NCI-H1105 (cell line): ENCODE measurements around the gene ABCD3.
"Not testable (repeated sequence)": the region's sequence is repeated elsewhere in the genome, so short reads cannot be mapped to it uniquely, and the experiment has no call there.

Experiments used
- DNase-seq: peaks from one replicate; lab custom pipeline; 2025; lab: John Stamatoyannopoulos, UW

Gene ABCD3

GRCh38 chr1:94550800-94551241, 132.6 kb downstream of the ABCD3 start:
- DNase-seq: no peak

DNA sequence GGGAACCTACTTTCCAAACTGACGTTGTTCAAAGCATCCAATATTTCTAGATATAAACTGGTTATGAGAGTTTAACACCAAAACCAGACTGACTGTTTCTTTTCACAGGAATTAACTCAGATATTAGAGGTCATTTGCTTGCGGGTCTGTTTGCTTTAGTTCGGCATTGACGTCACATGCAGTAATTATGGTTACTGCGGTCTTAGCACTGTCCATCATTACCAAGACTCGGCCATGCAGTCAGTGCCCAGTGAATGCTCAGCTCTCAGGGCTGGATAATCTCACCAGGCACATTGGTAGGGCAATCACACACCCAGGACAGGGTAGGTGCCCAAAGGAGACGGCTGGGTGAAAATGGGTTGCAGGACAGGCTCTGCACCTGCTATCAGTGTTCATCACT, 133.3 kb downstream of the ABCD3 start:
- no peak for DNase-seq

DNA sequence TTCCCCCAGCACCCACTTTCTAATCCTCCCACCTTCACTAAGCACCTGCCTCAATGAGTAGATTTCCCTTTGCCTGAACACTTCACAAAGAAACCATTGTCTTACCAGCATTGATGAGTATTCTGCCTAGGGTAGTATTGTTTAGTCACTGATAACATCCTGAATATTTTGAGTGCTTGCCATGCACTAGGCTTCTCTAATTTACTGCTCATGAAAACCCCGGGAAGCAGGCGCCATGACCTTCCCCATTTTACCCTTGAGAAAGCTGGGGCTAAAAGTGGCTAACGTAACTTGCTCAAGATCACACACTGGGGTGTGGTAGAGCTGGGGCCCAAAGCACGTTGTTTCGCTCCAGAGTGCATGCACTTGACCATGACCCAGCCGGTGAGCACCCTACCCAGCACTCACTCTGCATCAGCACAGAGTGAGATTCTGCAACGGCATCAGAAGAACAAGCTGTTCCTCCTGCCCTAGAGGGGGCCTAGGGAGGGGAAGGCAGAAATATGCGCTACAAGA, 133.9 kb downstream of the ABCD3 start:
- DNase-seq: no peak

DNA sequence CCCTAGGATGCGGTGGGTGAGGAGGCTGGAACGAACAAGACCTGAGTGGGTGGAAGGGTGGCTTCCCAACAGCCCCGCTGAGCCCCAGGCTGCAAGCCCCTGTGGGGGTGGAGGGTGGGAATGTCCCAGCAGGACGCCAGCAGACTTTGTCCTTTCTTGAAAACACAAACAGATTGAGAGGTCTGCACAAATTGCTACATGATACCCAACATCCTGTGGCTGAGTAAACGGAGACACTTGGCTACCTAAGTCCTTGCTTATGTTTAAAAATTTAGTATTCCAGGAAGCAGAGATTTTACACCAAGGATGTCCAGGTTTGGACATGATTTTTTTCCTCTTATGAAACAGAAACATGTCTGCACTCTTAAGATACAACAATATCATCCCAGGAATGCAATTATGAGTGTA, 135.1 kb downstream of the ABCD3 start:
- DNase-seq: no peak

- no peak for DNase-seq
These were observed 135.7 kb downstream of the ABCD3 start for GRCh38 chr1:94553931-94554330.

- no peak for DNase-seq
These were observed 136.4 kb downstream of the ABCD3 start for GRCh38 chr1:94554580-94554979.

GRCh38 chr1:94555091-94555490, 136.9 kb downstream of the ABCD3 start:
- DNase-seq: no peak

GRCh38 chr1:94559921-94560320, 141.7 kb downstream of the ABCD3 start:
- DNase-seq: no peak

GRCh38 chr1:94560333-94560732, 142.1 kb downstream of the ABCD3 start:
- DNase-seq: no peak

DNA sequence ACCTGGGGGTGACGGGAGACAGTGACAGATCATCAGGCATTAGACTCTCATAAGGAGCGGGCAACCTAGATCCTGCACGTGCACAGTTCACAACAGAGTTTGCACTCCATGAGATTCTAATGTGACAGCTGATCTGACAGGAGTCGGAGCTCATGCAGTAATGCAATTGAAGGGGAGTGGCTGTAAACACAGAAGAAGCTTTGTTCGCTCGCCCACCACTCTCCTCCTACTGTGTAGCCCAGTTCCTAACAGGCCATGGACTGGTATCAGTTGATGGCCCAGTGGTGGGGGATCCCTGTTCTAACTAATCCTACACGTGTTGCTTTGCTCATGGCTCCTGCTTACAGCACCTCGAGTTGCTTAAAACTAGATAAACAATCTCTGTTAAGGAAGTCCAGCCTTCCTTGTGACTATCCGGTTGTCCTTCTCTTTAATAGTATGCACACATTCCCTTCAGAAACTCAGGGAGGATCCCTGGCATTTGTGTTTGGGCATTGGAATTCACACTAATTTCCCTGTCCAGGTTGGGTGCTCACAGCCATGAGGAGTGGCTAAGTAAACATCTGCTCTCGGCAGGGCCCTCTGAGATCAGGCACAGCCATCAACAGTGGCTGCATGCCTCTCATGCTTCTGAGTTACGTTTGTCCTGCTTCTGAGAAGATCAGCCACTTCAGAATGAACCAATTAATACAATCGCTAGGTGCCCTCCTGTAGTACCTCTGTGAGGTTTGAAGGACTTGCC, 144.5 kb downstream of the ABCD3 start:
- no peak for DNase-seq

DNA sequence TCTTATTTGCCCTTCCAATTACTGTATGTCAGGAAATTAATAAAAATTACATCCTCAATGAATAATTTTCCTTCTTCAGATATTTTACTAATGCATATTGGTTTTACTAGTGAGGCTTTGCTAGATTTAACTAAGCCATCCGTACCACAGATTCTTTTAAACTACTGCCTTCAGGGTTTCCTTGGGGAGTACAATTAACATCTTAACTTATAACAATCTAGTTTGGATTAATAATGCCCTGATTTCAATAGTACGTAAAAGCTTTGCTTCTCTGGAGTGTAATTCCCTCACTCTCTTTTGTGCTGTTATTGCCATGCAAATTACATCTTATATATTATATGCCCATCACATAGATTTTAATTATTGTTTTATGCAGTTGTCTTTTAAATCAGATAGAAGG, 147.7 kb downstream of the ABCD3 start:
- DNase-seq: no peak

- not testable (repeated sequence) for DNase-seq
These were observed 148.2 kb downstream of the ABCD3 start for GRCh38 chr1:94566436-94566835.

DNA sequence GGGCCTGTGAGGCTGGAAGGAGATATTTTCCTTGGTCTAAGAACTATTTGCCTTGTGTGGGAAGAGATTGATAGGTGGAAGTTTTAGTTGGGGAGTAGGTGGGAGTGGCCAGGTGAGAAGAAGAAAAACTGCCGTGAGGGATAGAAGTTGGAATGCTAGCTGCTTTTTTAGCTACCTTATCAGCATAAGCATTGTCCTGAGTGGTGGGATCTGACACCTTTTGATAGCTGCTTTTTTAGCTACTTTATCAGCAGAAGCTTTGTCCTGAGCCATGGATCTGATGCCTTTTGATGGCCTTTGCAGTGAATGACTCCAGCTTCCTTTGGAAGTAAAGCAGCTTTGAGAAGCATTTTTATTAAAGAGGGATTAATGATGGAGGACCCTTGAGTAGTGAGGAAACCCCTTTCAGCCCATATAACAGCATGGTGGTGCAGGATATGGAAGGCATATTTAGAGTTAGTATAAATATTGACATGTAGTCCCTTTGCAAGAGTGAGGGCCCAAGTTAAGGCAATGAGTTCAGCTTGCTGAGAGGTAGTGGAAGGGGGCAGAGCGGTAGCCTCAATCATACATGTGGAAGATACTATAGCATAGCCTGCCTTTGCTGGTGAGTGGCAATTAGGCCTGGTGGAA, 149.9 kb downstream of the ABCD3 start:
- DNase-seq: not testable (repeated sequence)
